SK-N-SH (cell line): Measurements from ENCODE around the gene TP53AIP1. TPM values are rescaled to one million over a fixed set of nuclear protein-coding genes. Genes with fewer than 3 reads are reported as not detected.

Source experiments
- CHD2 ChIP-seq: fragments of 150-350 bp; IDR thresholded peaks from 2 replicates; pipeline ENCODE4 v1.6.1; 2018; ENCODE audit warnings: low read length; ENCODE audit not compliant: partially characterized antibody
- ELF1 ChIP-seq: IDR thresholded peaks from 2 replicates; pipeline ENCODE4 v1.4.0; 2012
- EP300 ChIP-seq, 2 experiments: IDR thresholded peaks; 2 replicates each; pipeline versions ENCODE4 v1.4.0 to v1.6.1; 2012; ENCODE audit warnings: borderline replicate concordance in 1 of 2, low read depth in 1 of 2, low read length in 1 of 2
- FOSL2 ChIP-seq: IDR thresholded peaks from 2 replicates; pipeline ENCODE4 v1.4.0; 2012; ENCODE audit warnings: low read depth, mild to moderate bottlenecking, moderate library complexity, borderline replicate concordance
- FOXJ3 ChIP-seq: sonication (generic); formaldehyde crosslinking; IDR thresholded peaks from 2 replicates; pipeline ENCODE4 v1.5.1; 2020; ENCODE audit warnings: mild to moderate bottlenecking, missing genetic modification reagents
- FOXM1 ChIP-seq: IDR thresholded peaks from 2 replicates; pipeline ENCODE4 v1.4.0; 2012; ENCODE audit warnings: low read depth, mild to moderate bottlenecking
- GABPA ChIP-seq: IDR thresholded peaks from 2 replicates; pipeline ENCODE4 v1.4.0; 2012; ENCODE audit warnings: low read depth, mild to moderate bottlenecking
- GATA2 ChIP-seq: sonication (generic); formaldehyde crosslinking; IDR thresholded peaks from 2 replicates; pipeline ENCODE4 v1.5.0; 2020; ENCODE audit warnings: mild to moderate bottlenecking, missing genetic modification reagents
- JUND ChIP-seq: IDR thresholded peaks from 2 replicates; pipeline ENCODE4 v1.4.0; 2012
- MEF2A ChIP-seq: IDR thresholded peaks from 2 replicates; pipeline ENCODE4 v1.4.0; 2012; ENCODE audit warnings: low read depth, borderline replicate concordance
- NFIC ChIP-seq: IDR thresholded peaks from 2 replicates; pipeline ENCODE4 v1.4.0; 2012; ENCODE audit warnings: borderline replicate concordance
- NRF1 ChIP-seq: IDR thresholded peaks from 2 replicates; pipeline ENCODE4 v1.6.1; 2012; ENCODE audit warnings: low read depth, mild to moderate bottlenecking, low read length
- POLR2AphosphoS5 ChIP-seq: IDR thresholded peaks from 2 replicates; pipeline ENCODE4 v1.6.1; 2012; ENCODE audit warnings: low read depth, low read length
- RAD21 ChIP-seq: IDR thresholded peaks from 2 replicates; pipeline ENCODE4 v1.6.1; 2012; ENCODE audit warnings: mild to moderate bottlenecking, low read length
- RCOR1 ChIP-seq: fragments of 150-350 bp; IDR thresholded peaks from 2 replicates; pipeline ENCODE4 v1.6.1; 2017; ENCODE audit warnings: antibody characterized with exemption, low read length
- RFX5 ChIP-seq: IDR thresholded peaks from 2 replicates; pipeline ENCODE4 v1.6.1; 2012; ENCODE audit warnings: mild to moderate bottlenecking, improper control_type of control experiment, low read length
- RXRA ChIP-seq: IDR thresholded peaks from 2 replicates; pipeline ENCODE4 v1.4.0; 2012; ENCODE audit warnings: low read depth, mild to moderate bottlenecking, borderline replicate concordance
- SIN3A ChIP-seq: IDR thresholded peaks from 2 replicates; pipeline ENCODE4 v1.6.1; 2012; ENCODE audit warnings: low read depth, mild to moderate bottlenecking, low read length, moderate library complexity, borderline replicate concordance
- SMC3 ChIP-seq: IDR thresholded peaks from 2 replicates; pipeline ENCODE4 v1.6.1; 2012; ENCODE audit warnings: low read depth, low read length, improper control_type of control experiment
- TAF1 ChIP-seq: IDR thresholded peaks from 2 replicates; pipeline ENCODE4 v1.6.1; 2012; ENCODE audit warnings: low read depth, mild to moderate bottlenecking, low read length, moderate library complexity, borderline replicate concordance
- TCF12 ChIP-seq: IDR thresholded peaks from 2 replicates; pipeline ENCODE4 v1.4.0; 2012
- TEAD4 ChIP-seq: IDR thresholded peaks from 2 replicates; pipeline ENCODE4 v1.4.0; 2012; ENCODE audit warnings: mild to moderate bottlenecking, borderline replicate concordance; ENCODE audit not compliant: insufficient read depth
- YY1 ChIP-seq: IDR thresholded peaks from 2 replicates; pipeline ENCODE4 v1.4.0; 2012; ENCODE audit warnings: low read depth, mild to moderate bottlenecking
- polyA plus RNA-seq, 3 experiments: library from polyadenylated mRNA; depleted of rRNA; stranded (reverse); fragments of >200 nt; gene quantifications; 2 replicates each; pipeline ENCODE4 v1.2.3, GENCODE V29; 2012
- TF ChIP-seq, protein P1 (sequence below): IDR thresholded peaks from 2 replicates; pipeline ENCODE4 v1.6.1; 2012; ENCODE audit warnings: mild to moderate bottlenecking, low read depth, low read length, moderate library complexity
- TF ChIP-seq, protein P2 (sequence below): fragments of 150-350 bp; IDR thresholded peaks from 2 replicates; pipeline ENCODE4 v1.6.1; 2016; ENCODE audit warnings: mild to moderate bottlenecking, low read depth, low read length
- TF ChIP-seq, protein P3 (sequence below): IDR thresholded peaks from 2 replicates; pipeline ENCODE4 v1.4.0; 2012; ENCODE audit warnings: low read depth, borderline replicate concordance
- TF ChIP-seq, protein P4 (sequence below): fragments of 150-350 bp; IDR thresholded peaks from 2 replicates; pipeline ENCODE4 v1.6.1; 2017; ENCODE audit warnings: antibody characterized with exemption, low read length, low read depth, borderline replicate concordance
- TF ChIP-seq, protein P5 (sequence below): IDR thresholded peaks from 2 replicates; pipeline ENCODE4 v1.4.0; 2012; ENCODE audit warnings: low read depth
- TF ChIP-seq, protein P6 (sequence below): IDR thresholded peaks from 2 replicates; pipeline ENCODE4; 2012

TP53AIP1 gene
- polyA plus RNA-seq, 1 of the 3 experiments (the other 2 are of a cell fraction): 0.05 TPM

DNA sequence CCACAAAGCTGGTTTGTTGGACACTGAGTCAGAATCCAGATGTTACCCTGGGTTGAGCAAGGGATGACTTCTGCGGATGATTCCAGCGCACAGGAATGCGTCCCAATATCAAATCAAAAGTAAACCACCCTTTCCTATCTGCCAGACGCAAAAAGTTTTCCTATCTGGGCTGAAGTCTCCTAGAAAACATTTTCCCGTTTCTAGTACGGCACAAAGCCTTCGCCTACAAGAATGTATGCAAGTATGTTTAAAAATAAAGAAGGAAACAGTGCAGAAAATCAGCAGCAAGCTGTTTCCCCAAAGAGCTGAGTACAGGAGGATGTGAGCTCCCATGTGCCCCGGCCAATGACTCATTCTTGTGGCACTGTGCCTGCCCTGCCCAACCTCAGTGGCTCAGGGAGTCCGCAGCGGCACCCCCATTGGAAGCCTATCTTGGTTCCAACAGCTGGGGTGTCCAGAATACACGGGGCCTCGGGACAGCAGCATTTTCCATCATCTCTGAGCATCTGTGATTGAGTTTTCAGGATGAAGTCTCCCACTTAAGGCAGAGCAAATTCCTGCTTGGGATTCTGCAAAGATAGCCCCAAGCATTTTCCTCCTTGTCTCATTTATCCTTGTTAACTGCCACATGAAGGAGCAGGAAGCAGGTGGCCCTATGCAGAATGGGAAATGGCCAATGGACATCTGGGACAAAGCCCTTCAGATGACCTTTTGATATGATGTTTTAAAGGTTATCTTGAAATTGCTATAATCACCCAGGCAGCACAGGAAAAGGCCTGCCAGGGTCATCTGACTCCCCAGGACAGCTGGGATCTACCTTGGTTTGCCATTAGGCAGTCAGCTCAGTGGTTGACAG lies 34.1 kb downstream of the TP53AIP1 start (continued):
- TF ChIP-seq, protein P1, sequence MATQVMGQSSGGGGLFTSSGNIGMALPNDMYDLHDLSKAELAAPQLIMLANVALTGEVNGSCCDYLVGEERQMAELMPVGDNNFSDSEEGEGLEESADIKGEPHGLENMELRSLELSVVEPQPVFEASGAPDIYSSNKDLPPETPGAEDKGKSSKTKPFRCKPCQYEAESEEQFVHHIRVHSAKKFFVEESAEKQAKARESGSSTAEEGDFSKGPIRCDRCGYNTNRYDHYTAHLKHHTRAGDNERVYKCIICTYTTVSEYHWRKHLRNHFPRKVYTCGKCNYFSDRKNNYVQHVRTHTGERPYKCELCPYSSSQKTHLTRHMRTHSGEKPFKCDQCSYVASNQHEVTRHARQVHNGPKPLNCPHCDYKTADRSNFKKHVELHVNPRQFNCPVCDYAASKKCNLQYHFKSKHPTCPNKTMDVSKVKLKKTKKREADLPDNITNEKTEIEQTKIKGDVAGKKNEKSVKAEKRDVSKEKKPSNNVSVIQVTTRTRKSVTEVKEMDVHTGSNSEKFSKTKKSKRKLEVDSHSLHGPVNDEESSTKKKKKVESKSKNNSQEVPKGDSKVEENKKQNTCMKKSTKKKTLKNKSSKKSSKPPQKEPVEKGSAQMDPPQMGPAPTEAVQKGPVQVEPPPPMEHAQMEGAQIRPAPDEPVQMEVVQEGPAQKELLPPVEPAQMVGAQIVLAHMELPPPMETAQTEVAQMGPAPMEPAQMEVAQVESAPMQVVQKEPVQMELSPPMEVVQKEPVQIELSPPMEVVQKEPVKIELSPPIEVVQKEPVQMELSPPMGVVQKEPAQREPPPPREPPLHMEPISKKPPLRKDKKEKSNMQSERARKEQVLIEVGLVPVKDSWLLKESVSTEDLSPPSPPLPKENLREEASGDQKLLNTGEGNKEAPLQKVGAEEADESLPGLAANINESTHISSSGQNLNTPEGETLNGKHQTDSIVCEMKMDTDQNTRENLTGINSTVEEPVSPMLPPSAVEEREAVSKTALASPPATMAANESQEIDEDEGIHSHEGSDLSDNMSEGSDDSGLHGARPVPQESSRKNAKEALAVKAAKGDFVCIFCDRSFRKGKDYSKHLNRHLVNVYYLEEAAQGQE: no peak
- TF ChIP-seq RFX5 (no peak), NRF1 (no peak), TAF1 (no peak), TEAD4 (no peak), RCOR1 (peak; percentile 93), ELF1 (no peak), YY1 (no peak), SMC3 (no peak), CHD2 (peak; percentile 32), RXRA (no peak), FOXJ3 (CRISPR knock-in tag) (peak; percentile 26; the same call in 1 of the 2 replicates), SIN3A (no peak), NFIC (peak; percentile 54; the same call in 1 of the 2 replicates), EP300 (IDR thresholded peaks at IDR 0.05; ENCODE audit: borderline replicate concordance in 1 of 2, low read depth in 1 of 2, low read length in 1 of 2) (peak in 1 of 2 experiments; percentile 82; a peak in 1 of 4 replicates), MEF2A (no peak), GABPA (no peak), JUND (peak; percentile 57), GATA2 (CRISPR knock-in tag) (peak; percentile 96), RAD21 (no peak), FOXM1 (no peak), TCF12 (peak; percentile 53), POLR2AphosphoS5 (no peak), FOSL2 (peak; percentile 68; the same call in 1 of the 2 replicates)
- TF ChIP-seq, protein P2, sequence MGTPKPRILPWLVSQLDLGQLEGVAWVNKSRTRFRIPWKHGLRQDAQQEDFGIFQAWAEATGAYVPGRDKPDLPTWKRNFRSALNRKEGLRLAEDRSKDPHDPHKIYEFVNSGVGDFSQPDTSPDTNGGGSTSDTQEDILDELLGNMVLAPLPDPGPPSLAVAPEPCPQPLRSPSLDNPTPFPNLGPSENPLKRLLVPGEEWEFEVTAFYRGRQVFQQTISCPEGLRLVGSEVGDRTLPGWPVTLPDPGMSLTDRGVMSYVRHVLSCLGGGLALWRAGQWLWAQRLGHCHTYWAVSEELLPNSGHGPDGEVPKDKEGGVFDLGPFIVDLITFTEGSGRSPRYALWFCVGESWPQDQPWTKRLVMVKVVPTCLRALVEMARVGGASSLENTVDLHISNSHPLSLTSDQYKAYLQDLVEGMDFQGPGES: no peak
- TF ChIP-seq, protein P3, sequence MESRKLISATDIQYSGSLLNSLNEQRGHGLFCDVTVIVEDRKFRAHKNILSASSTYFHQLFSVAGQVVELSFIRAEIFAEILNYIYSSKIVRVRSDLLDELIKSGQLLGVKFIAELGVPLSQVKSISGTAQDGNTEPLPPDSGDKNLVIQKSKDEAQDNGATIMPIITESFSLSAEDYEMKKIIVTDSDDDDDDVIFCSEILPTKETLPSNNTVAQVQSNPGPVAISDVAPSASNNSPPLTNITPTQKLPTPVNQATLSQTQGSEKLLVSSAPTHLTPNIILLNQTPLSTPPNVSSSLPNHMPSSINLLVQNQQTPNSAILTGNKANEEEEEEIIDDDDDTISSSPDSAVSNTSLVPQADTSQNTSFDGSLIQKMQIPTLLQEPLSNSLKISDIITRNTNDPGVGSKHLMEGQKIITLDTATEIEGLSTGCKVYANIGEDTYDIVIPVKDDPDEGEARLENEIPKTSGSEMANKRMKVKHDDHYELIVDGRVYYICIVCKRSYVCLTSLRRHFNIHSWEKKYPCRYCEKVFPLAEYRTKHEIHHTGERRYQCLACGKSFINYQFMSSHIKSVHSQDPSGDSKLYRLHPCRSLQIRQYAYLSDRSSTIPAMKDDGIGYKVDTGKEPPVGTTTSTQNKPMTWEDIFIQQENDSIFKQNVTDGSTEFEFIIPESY: no peak
- TF ChIP-seq, protein P4, sequence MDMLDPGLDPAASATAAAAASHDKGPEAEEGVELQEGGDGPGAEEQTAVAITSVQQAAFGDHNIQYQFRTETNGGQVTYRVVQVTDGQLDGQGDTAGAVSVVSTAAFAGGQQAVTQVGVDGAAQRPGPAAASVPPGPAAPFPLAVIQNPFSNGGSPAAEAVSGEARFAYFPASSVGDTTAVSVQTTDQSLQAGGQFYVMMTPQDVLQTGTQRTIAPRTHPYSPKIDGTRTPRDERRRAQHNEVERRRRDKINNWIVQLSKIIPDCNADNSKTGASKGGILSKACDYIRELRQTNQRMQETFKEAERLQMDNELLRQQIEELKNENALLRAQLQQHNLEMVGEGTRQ: no peak
- TF ChIP-seq, protein P5, sequence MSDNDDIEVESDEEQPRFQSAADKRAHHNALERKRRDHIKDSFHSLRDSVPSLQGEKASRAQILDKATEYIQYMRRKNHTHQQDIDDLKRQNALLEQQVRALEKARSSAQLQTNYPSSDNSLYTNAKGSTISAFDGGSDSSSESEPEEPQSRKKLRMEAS: no peak
- TF ChIP-seq, protein P6, sequence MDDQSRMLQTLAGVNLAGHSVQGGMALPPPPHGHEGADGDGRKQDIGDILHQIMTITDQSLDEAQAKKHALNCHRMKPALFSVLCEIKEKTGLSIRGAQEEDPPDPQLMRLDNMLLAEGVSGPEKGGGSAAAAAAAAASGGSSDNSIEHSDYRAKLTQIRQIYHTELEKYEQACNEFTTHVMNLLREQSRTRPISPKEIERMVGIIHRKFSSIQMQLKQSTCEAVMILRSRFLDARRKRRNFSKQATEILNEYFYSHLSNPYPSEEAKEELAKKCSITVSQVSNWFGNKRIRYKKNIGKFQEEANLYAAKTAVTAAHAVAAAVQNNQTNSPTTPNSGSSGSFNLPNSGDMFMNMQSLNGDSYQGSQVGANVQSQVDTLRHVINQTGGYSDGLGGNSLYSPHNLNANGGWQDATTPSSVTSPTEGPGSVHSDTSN: no peak
